HG03025 (cell line): Measurements from ENCODE around the gene TCF3.

ENCODE experiments used
- ATAC-seq: cut with Tn5 transposase; IDR thresholded peaks from one replicate; pipeline ENCODE4 v1.9.1; 2021; ENCODE audit warnings: mild to moderate bottlenecking, moderate library complexity; ENCODE audit not compliant: unreplicated experiment, low FRiP score

Gene TCF3

DNA sequence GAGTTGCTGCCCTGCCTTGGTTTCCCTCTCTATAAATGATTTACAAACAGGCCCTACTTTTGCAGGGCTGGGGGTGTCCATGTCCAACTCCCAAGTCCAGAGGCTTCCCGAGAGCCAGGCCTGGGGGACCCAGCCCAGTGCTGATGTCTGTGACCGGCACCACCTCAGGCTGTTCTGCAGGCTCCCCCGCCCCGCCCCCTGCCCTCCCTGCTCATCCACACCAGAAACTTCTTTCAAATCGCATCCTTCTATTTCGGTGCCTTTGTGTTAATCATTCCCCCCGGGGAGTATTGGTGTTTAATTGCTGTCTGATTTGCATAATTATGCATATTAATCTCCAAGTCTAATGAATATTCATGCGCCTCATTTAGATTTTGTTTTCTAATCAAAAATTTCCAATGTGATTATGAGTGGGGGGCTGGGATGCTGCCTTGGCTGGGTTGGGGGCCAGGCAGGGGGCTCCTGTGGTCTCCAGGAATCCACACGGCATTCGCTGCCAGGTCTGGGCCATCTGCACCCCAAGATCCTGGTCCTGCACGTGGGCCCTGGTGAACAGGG, 19.1 kb downstream of the TCF3 start:
- no peak for ATAC-seq

DNA sequence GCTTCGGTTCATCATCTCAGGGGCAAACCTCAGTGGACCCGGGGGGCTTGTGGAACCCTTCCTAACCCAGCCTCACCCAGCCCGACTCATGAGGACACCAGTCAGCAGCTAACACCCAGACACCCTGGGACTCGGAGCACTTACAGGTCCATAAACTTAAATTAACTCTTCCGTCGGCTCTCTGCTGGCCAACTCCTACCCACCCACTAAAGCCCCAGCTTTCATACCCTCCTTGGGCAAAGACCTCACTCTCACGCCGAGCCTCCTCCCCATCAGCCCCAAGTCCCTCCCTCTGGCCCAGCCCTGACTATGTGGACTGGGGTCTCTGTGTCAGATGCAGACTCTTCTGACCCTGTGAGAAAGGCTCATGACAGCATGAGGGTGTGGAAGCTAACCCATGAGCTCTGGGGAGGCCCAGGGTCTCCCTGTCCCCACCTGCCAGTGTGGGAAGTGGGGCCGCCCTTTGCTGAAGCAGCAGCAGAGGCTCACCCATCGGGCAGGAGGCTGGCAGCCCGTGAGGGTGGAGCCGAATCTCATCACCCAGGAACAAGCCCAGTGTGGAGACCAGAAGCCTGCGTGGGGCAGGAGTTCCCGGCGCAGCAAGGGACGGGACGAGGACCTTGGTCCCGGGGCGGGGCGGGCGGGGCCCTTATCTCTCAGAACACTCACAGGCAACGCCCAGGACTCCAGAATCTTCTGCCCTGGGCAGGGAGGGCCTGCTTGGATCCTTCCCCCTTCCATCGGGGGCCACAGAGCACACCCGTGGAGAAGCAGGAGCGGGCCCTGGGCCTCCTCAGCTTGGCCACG, 19.8 kb downstream of the TCF3 start:
- ATAC-seq: no peak

DNA sequence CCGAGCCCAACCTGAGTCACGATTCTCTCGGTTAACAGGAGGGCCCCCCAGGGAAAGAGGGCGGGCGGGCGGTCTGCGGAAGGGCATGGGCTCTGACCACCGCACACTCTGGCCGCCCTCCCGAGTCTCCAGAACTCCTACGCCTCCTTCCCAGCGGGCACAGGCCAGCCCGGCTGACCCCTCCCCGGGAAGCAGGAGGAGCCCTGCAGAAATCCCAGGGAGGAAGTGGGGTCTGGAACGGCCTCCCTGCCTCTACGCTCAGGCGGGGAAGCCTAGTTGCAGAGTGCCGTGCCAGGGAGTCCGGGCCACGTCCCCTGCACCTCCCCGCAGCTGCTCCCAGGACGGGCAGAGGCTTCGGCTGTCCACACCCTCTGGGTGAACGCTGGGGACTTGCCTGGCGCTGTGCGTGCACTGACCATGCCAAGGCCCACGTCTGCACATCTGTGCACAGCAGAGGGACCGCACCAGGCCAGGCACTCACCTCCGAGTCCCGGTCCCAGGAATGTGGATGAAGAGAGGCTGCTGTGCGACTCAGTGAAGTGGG, 20.8 kb downstream of the TCF3 start:
- no peak for ATAC-seq

DNA sequence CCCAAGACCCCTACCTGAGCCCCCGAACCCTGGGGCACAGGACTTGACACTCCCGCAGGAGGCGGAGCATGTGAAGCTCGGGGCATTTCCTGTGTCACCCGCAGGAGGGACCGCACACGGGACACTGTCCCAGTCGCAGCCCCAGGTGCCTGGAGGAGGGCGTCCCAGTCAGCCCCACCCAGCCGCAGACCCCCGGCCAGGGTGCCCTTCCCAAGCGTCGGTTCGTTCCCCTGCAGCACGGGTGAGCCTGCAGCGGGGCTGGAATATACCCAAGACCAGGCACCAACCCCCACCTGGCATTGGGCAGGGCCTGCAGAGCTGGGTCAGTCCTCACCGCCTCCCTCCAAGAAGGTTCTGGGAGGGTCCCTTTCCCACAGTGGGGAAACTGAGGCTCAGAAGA, 21.6 kb downstream of the TCF3 start:
- no peak for ATAC-seq

DNA sequence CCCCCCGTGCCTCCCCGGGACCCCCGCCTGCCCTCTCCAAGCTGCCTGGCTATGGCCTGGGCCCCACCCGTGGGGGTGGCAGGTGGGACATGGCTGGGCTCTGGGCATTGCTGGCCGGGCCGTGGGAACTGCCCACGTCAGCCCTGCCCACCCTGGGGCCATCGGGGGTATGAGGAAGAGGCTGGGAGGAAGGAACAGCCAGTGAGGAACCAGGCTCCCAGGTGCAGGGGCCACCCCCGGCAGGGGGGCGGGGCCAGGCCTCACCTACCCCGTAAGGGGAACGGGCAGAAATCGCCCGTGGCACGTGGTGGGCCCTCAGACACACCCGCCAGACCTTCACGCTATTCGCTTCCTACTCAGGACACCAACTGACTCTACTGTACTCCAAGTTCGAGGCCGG, 22.4 kb downstream of the TCF3 start:
- no peak for ATAC-seq

DNA sequence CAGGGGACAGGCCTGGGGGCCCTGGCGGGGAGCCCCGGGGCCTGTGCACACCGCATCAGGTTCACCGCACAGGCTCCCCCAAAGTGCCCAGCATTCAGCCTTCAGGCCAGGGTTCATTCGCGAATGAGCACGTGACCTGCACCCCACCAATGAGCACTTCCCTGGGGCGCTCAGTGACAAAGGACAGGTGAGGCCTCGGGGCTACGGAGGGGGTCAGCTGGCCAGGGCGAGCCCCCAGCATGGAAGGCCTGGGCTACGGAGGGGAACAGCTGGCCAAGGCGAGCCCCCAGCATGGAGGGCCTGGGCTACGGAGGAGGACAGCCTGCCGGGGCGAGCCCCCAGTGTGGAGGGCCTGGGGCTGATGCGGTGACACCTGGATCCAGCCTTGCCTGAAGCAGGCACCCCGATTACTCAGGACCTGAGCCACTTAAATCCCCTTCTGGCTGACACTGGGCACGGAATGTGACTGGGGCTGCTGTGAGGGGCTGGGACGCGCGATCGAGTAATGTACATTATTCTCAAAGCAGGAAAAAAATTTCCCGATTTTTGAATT, 23.1 kb downstream of the TCF3 start:
- ATAC-seq: no peak

DNA sequence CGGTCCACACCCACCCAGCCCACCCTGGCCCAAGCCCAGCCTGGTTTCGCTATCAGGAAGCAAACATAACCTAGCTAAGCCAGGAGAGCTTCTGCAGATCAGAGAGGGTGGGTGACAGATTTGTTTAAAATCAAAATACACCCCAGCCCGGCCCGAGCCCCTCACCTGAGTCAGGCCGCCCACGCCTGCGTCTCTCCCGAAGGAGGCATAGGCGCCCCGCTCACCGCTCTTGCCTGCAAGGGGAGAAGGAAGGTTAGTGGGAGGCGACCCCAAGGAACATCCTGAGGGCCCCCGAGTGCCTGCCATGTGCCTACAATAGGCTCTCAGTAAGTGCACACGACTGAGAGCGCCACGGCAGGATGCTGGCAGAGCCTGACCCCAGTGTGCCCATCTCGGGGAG, 25.2 kb downstream of the TCF3 start:
- no peak for ATAC-seq

DNA sequence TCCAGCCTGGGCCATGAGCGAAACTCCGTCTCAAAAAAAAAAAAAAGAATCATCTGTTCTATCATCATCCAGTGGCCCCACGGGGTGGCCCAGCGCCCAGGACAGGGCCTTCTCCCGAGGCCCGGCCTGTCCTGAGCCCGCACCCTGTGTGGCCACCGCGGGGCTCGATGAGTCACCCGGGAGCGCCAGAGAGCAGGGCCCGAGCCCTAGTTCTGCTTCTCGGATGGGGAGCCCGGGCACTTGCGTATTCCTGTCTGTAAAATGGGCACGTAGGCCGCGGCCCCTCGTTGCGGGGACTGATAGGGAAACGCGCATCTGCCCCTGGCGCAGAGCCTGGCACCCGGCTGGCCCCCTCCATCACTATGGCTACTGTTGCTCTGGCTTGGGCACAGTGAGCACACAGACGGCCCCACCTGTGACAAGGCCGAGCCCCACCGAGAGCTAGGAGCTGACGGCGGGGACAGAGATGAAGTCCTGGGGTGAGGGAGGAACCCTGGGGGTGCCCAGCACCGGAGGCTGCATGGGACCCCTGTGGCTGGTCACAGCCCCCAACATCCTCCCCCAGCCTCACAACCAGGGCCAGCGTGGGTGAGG, 25.9 kb downstream of the TCF3 start:
- no peak for ATAC-seq

DNA sequence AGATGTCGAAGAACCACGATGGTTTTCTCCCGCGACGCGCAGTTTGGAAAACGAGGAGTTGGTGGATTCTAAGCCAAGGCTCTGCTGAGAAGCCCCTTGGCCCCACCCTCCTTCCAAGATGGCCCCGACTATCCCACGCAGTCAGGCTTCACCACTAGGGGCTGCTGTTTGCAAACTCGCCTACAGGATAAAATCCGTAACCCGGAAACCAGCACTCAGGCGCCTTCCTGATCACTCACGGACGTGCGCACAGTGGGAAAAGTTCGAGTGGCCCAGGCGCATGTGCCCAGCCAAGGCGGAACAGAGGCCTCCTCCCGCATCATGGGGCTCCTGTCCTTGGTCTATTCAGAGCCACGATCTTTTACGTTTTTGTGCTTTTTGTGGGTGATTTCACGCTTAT, 28.0 kb downstream of the TCF3 start:
- ATAC-seq: no peak

DNA sequence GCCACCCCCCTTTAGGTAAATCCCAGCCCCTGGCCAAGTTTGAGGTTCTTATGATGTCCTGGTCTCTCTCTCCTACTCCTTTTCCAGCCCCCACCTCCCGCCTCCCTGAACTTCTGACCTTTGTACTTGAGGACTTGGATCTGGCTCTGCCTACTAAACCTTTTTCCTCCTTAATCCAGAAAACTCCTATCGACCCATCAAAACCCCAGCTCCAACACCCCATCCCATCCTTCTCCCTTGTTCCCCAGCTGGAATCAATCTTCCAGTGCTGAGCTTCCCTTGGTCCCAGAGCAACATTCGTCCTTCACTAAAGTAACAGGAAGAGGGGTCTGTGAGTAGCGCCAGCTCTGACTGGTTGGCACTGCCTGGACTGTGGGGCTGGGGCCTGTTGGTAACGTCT, 29.9 kb downstream of the TCF3 start:
- no peak for ATAC-seq

DNA sequence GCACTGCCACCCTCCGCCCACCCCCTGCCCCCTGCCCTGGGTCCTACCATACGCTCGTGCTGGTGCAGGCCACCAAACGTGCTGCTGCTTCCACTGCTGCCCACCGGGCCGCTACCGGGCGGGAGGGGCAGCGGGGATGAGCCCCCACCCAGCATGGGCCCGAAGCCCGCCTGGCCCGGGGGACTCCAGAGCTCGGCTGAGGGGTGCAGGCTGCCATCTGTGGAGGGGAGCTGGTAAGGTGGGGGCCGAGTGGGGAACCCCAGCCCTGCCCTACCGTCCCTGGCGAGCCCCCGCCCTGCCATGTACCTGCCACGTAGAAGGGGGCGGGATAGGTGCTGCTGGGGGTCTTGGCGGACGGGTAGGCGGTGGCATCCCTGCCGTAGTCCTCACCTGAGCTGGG, 30.4 kb downstream of the TCF3 start:
- ATAC-seq: no peak

DNA sequence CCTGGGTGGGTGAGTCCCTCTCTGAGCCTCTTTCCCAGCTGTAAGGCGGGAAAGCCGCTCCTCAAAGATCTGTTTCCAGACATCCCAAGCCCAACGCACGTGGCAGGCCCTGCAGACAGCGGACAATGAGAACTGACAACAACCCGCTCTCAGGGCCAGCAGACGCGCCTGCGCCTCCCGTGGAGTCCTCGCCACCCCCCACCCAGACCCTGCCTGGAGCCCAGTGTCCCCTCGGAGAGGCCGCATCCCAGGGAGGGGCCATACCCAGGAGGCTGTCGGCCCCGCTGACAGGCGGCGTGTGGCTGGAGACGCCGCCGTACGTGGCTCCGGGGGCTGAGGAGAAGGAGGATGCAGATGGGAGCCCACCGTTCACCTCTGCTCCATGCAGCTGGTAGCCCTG, 30.8 kb downstream of the TCF3 start:
- no peak for ATAC-seq

DNA sequence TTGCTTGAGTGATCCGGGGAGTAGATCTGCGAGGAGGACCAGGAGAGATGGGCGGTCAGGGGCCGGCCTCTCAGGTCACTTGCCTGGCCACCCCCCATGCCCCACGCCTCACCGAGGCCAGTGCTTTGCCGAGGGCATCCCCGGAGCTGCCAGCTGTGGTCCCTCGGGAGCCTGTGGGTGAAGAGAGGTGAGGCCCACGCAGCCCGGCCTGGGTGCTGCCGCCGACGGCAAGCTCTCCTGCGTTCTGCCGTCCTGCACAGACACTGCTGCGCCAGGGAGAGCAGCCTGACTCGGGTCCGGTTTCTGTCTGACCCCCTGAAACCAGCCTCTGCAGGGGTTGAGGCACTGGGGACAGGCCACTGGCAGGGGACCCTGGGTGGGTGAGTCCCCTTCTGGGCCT, 31.4 kb downstream of the TCF3 start:
- no peak for ATAC-seq

DNA sequence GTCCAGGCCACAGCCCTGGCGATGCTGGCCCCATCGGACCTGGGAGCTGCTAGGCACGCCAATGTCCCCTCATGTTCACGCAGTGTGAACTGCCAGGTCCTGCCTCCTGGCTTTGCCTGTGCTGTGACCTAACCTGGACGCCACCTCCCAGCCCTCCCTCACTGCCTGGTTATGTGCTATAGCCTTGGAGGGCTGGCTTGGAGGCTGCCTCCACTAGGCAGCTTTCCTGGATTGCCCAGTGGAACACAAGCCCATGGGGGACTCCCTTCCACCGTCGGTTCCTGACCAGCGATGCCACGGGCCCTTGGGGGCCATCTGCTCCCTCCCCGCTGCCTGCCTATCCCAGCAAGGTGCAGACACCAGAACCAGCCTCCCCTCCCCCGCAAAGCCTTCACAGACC, 31.9 kb downstream of the TCF3 start:
- ATAC-seq: no peak

DNA sequence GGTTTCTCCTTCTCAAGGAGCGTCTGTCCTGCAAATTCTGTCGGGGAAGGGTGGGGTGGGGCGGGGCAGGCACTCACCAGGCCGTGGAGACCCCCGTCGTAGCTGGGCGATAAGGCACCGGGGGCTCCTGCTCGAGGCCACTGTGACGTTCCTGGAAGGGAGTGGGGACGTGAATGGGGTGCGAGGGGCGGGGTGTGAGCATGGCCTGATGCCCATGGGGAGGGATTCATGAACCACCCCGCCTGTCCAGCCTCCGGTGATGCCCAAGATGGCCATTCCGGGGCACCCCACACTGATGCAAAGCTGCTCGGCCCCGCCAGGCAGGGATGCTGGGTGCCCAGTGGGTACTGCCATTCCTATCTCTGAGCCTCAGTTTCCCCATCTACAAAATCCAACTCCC, 32.7 kb downstream of the TCF3 start:
- no peak for ATAC-seq

DNA sequence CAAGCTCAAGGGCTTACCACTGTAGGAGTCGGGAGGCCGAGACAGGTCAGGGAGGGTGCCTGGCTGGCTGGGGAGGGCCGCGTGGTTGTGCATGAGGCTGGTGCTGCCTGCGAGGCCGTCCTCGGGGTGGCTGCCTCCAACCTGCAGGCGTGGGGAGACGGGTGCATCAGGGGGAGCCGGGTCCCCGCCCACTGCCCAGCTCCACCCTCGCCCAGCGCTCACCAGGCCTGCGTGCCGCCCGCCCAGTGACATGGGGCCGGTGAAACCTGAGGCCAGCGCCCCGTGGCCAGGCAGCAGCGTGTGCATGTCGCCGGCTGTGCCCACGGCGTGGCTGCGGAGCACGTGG, 33.3 kb downstream of the TCF3 start:
- ATAC-seq: no peak

DNA sequence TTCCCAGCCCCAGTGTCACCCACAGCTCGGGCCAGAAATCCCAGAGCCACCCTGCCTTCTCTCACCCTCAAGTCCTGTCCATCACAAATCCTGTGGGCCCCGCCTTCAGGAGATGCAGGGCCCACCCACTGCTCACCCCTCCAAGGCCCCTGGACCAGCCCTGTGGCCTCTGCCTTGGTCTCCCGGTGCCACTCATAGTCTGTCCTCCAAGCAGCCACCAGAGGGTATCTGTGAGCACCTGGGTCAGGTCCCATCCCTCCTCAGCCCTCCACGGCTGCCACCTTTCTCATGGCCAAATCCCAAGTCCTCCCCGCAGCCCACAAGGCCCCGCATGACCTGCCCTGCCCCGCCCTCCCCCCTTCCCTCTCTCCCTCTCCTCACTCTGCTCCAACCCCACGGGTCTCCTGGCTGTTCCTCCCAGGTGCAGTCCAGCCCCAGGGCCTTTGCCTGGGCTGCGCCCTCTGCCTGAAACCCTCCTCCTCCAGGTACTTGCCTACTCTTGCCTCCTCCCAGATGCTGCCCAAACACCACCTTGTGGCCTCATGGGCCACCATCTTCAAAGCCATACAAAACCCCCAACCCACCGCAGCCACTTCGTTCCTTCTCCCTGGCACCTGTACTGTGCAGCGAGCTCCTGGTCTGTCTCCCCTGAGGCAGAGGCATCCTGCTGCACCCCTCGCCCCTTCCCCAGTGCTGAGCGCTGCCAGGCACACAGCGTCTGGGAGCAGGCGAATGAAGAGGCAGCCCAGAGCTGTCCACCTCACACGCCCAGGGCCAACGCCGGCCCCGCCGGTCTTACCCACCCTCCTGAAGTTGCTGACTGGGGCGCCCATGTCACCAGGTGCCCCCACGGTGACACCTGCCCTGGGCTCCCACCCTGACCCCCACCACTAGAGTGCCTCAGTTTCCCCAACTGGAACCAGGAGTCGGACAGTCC, 34.0 kb downstream of the TCF3 start:
- no peak for ATAC-seq

DNA sequence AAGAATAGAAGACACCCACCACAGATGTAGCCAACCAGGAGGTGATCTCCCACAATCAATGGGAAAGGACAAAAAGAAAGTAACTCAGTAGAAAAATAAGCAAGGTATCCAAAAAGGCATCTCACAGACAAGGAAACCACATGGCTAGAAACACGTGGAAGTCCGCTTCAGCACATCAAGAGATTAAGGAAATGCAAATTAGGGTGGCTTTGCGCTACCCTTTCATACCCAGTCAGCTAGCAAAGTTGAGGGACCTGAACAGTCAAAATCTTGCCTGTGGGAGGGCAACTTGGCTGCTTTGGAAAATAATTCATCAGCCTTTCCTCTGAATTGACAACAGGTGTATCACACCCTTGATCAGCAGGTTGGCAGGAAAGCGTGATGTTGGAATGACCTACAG, 35.5 kb downstream of the TCF3 start:
- ATAC-seq: no peak

DNA sequence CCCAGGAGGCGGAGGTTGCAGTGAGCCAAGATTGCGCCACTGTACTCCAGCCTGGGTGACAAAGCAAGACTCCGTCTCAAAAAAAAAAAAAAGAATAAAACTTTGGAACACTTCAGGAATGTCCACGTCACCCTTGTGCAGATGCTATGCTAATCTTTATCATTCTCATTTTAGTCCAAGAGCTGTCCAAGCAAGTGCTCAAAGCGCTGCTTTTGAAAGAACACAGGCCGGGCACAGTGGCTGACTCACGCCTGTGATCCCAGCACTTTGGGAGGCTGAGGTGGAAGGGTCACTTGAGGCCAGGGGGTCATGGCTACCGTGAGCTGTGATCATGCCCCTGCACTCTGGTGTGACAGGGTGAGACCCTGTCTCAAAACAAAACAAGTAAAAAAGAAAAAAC, 36.0 kb downstream of the TCF3 start:
- ATAC-seq: no peak

DNA sequence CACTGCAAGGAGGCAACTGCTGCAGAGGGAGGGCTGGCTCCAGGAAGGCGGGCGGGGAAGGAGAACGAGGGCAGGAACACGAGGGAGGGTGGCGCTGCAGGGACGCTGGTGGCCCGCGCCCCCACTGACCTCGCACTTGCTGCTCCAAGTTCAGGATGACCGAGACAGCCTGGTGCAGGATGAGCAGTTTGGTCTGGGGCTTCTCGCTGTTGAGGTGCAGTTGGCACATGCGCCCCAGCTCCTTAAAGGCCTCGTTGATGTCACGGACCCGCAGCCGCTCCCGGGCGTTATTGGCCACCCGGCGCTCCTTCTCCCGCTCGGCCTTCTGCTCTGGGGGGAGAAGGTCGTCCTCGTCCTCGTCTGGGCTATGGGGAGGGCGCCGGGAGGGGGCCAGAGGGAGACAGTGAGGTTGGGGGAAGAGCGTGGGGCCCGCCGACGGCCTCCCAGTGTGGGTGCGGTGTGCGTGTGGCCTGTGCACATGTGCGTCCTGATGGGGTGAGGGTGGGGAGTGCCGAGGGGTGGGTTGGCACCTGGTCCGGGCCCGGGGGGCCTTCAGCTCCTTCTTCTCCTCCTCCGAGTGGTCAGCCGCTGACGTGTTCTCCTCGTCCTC, 37.2 kb downstream of the TCF3 start:
- no peak for ATAC-seq
